Rectal smooth muscle tissue (tissue), 1 donor: ENCODE results near the gene ARFIP2.

Experiments used
- H3K27ac ChIP-seq: one replicate; pipeline ENCODE4 v1.7.0; 2013; ENCODE audit warnings: low read depth, low read length, inconsistent platforms
- H3K27me3 ChIP-seq: one replicate; pipeline ENCODE4 v1.7.0; 2013; ENCODE audit warnings: low read length; ENCODE audit not compliant: control insufficient read depth, insufficient read depth
- H3K36me3 ChIP-seq: one replicate; pipeline ENCODE4 v1.7.0; 2013; ENCODE audit warnings: low read length; ENCODE audit not compliant: control insufficient read depth, insufficient read depth
- H3K4me1 ChIP-seq: one replicate; pipeline ENCODE4 v1.7.0; 2013; ENCODE audit warnings: low read length; ENCODE audit not compliant: control insufficient read depth, insufficient read depth
- H3K4me3 ChIP-seq: one replicate; pipeline ENCODE4 v1.7.0; 2013; ENCODE audit warnings: low read length
- H3K9ac ChIP-seq: one replicate; pipeline ENCODE4 v1.7.0; 2013; ENCODE audit warnings: low read length

ARFIP2 gene

DNA sequence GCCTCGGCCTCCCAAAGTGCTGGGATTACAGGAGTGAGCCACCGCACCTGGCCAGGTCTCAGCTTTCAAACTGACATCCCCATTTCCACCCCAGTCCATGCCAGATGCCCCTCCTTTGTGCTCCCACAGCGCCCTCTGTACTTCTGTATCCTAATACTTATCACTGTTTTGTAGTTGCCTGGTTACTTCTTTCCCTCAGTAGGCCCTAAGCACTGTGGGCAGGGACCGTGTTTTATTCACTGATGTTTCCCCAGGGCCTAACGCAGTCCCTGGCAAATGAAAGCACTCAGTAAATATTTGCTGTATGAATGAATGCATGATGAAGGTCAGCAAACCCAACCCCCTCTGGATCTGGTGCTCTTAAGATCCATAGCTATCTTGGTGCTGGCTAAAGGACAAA lies 5.2 kb downstream of the ARFIP2 start:
- H3K27me3 ChIP-seq: no peaks in the 10 kb centered on the region
- H3K36me3 ChIP-seq: peaks cover 18% of the 10 kb centered on the region
- peaks cover 21% of the 10 kb centered on the region for H3K4me1 ChIP-seq
- H3K4me3 ChIP-seq: no peak overlapping the region
- no peak overlapping the region for H3K27ac ChIP-seq
- no peak overlapping the region for H3K9ac ChIP-seq

DNA sequence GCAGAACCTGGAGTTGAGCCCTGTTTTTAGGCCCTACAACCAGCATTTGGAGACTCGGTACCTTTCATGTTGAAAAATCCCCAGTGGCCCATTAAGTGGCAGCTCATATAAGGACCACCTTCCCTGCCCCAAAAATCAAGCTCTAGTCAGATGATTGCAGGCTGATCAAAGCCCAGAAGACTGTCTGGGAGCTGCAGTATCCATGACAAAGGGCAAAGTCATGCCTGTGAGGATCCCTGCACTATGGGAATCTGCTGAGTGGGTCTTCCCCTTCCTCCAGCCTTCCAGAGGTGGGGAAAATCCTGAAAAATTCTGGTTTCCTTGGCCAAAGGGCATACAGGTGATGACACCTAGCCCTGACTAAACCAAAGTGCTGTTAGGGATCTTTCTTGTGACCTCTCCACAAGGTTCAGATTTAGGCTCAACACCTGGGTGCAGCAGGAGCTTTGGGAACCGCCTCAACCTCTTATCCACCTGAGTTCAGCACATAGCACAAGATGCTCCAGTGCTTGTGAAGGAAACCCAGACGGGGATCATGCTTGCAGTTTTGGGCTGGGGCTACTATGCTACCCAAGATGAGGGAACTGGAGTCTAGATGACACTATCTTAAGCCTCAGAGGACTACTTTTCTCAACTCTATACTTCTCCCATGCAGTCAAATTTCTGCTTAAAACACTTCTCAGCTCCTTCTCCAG lies 6.2 kb downstream of the ARFIP2 start:
- Histone ChIP-seq H3K4me3 (no peak overlapping the region), H3K27ac (peak overlapping the region; percentile 87), H3K27me3 (no peaks in the 10 kb centered on the region), H3K4me1 (peaks cover 13% of the 10 kb centered on the region), H3K9ac (peak overlapping the region; percentile 80), H3K36me3 (peaks cover 18% of the 10 kb centered on the region)

DNA sequence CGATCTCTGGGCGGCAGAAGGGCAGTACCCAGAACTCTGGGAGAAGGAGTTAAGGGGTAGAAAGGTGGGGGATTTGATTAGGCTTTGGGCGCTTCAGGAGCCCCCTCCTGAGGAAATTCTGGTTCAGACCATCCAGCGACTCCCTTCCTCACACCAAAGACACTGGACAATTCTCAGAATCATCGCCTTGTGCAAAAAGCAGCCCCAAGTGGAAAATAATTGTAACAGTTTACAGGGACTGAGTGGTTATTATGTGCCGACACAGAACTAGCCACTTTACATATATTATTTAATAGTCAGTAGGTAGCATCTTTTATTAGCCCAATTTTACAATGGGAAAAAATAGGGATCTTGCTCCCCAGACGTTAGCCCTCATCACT lies 6.7 kb downstream of the ARFIP2 start:
- H3K4me1 ChIP-seq: peaks cover 14% of the 10 kb centered on the region
- H3K4me3 ChIP-seq: peak overlapping the region; percentile 74
- H3K9ac ChIP-seq: peak overlapping the region; percentile 80
- H3K27me3 ChIP-seq: no peaks in the 10 kb centered on the region
- H3K36me3 ChIP-seq: peaks cover 18% of the 10 kb centered on the region
- peak overlapping the region; percentile 87 for H3K27ac ChIP-seq

DNA sequence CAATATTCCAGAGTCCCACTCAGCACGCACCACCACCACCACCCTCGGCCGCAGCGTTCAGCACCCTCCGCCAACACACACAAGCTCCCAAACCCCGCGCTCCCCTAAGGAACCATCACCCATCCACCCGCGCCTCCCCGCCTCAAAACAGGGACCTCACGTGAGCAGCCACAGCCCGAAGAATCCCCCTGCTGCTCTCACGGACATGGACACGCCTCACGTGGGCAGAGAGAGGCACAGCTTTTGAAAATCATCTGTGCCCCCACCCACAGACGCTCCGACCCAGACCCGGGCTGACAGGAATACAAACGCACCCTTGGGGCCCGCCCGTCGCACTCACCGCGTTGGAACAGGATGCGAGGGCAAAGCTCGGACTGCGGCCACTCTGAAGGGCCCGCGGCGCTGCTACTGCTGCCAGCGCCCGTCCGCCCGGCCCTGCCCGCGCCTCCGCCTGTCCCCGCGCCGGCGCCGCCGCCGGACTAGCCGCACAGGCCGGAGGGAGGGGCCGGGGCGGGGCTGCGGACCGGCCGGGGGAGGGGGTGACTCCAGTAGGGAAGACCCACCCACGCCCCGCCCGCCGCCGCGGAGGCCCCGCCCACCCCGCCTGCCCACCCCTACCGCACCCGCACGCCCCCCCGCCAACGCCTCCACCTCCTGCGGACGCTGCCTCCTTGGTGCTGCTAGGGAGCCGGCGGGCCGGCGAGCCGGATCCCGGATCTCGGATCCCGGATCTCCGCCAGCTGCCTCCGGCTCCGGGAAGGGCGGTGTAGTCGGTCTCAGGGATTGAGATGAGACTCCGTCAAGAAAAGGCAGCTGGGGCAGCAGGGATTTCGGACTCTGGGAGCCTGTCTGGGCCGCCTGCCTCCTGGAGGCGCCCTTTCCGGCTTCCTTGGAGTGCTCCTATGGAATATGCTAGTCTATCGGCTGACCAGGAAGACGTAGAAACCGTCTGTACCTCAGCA lies 7.4 kb downstream of the ARFIP2 start, which contains the start of gene TRIM3:
TSS of gene TRIM3 (minus strand) at position 491 of the 962 bp plus-strand sequence. CDS start 8,246 bp downstream, outside the sequence.
- H3K4me3 ChIP-seq: peak within 1 kb of the TSS; percentile 98
- peak within 1 kb of the TSS; percentile 87 for H3K27ac ChIP-seq
- peak within 1 kb of the TSS; percentile 96 for H3K9ac ChIP-seq
- no peaks in the 10 kb centered on the region for H3K27me3 ChIP-seq
- peaks cover 16% of the 10 kb centered on the region for H3K4me1 ChIP-seq
- peaks cover 18% of the 10 kb centered on the region for H3K36me3 ChIP-seq

DNA sequence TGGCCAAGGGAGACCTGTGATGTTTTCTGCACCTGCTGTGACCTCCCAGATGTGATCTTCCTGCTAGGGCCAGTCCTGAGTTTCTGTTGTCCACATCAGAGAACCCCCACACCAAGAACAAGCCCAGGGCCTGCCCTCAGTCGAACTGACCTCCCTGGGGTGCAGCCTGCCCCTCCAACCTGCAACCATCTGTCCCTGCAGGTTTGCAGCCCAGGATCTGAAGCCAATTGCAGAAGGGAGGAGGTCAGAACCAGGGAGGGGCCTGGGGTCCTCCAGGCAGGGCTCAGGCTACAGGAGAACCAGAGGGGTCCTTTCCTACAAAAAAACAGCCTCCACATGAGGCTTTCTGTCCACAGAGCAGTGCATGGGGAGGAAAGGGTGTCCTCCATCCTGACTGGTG lies 8.2 kb downstream of the ARFIP2 start:
- Histone ChIP-seq H3K4me1 (peaks cover 16% of the 10 kb centered on the region), H3K9ac (no peak overlapping the region)

DNA sequence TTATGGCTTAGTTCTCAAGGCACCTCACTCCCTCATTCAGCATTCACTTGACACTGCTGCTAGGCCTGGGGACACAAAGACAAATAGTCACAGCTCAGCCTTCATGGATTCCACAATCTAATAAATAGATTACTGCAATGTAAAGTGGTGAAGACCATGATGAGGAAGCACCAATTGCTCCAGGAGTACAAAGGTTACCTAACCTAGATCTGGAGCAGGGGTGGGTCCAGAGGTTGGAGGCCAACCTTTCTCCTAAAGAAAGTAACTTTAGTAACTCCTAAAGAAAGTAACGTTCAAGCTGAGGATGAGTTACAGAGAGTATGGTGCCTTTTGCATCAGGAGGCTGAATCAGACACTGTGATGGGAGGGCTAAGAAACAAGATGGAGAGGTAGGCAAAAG lies 11.5 kb downstream of the ARFIP2 start:
- Histone ChIP-seq H3K27ac (peak overlapping the region; percentile 45), H3K9ac (no peak overlapping the region), H3K27me3 (no peaks in the 10 kb centered on the region), H3K4me1 (peaks cover 14% of the 10 kb centered on the region), H3K36me3 (peaks cover 5% of the 10 kb centered on the region), H3K4me3 (peak overlapping the region; percentile 23)

More for the DNA sequence above, 8.2 kb downstream of the ARFIP2 start:
- H3K27me3 ChIP-seq: no peaks in the 10 kb centered on the region
- peak overlapping the region; percentile 98 for H3K4me3 ChIP-seq
- H3K27ac ChIP-seq: no peak overlapping the region
- H3K36me3 ChIP-seq: peaks cover 11% of the 10 kb centered on the region

DNA sequence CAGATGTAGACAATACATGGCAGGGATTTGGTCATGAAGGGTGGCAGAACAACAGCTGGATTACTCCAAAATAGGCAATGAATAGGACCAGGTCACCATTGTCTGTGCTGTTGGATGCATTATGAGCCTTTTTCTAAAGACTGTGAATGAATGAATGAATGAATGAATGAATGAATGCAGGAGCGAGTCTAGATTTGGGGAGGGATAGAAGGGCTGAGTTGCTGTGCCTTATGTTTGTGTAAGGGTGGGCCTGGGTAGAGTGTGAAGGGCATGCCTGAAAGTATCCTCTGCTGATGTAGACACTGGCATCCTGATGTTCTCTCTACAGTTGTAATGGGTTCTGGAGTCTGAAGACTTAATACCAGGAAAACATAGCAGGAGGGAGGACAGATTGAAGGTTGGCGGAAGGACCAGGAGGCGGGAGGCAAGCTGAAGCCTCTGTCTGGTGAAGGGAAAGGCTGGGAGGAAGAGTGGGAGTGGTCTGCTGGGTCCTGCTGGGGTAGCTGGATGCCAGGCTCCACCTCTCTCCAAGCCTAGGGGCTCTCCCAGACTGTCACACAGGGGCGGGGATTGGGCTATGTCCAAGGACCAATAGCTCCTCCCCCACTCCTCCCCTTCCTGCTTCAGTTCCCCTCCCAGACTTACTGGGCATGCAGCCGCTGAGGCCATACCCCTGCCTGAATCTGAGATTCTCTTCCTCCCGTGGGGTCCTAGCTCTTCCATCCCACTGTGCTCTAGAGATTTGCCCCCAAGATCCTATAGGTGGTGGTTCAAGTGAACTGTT lies 12.2 kb downstream of the ARFIP2 start:
- Histone ChIP-seq H3K4me3 (peak overlapping the region; percentile 23), H3K36me3 (peaks cover 5% of the 10 kb centered on the region), H3K27me3 (no peaks in the 10 kb centered on the region), H3K27ac (peak overlapping the region; percentile 45), H3K9ac (no peak overlapping the region), H3K4me1 (peaks cover 9% of the 10 kb centered on the region)

DNA sequence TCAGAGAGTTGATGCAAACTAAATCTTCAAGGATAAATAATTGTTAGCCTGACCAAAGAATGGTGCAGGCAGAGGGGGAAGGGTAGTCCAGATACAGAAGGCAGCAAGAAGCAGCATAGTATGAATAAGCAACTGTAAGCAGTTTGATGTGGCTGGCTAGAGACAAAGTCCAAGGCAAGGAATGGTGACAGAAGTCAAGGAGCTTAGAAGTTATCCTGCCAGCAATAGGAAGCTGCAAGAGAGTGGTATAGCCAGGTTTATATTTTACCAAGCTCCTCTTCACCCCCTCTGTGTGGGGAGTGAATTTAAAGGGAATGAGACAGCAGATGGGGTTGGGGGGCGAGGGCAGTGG lies 22.1 kb downstream of the ARFIP2 start:
- peaks cover 41% of the 10 kb centered on the region for H3K36me3 ChIP-seq
- no peak overlapping the region for H3K27ac ChIP-seq
- H3K4me1 ChIP-seq: no peaks in the 10 kb centered on the region
- no peaks in the 10 kb centered on the region for H3K27me3 ChIP-seq
- H3K9ac ChIP-seq: no peak overlapping the region
- no peak overlapping the region for H3K4me3 ChIP-seq

DNA sequence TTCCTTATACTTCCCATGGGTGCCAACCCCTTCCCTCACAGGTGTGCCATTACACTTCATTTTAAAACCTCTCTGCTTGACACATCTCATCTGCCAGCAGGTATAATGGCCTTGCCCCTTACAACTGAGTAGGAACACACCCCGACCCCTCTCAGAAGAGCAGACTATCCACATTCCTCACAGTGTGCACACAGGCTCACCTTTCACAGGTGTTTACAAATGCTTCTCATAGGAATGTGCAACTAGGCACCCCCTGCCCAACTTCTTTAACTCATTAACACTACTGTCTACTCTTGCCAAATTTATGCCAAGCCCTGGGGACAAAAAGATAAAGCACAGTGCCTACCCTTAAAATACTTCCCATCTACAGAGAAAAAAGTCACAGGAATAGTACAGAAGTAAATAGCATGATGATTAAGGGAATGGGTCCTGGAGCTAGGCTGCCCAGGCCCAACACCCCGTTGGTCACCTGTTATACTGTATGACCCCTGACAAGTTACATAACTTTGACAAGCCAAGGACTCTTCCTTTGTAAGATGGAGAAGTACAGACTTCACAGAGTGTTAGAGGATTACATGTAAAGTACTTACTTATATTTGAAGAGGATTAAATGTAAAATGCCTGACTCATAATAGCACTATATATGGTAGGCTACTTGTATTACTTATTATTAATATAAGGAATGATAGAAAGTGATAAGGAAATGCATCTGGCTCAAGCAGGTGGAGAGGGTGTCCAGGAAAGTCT lies 22.6 kb downstream of the ARFIP2 start:
- no peak overlapping the region for H3K27ac ChIP-seq

DNA sequence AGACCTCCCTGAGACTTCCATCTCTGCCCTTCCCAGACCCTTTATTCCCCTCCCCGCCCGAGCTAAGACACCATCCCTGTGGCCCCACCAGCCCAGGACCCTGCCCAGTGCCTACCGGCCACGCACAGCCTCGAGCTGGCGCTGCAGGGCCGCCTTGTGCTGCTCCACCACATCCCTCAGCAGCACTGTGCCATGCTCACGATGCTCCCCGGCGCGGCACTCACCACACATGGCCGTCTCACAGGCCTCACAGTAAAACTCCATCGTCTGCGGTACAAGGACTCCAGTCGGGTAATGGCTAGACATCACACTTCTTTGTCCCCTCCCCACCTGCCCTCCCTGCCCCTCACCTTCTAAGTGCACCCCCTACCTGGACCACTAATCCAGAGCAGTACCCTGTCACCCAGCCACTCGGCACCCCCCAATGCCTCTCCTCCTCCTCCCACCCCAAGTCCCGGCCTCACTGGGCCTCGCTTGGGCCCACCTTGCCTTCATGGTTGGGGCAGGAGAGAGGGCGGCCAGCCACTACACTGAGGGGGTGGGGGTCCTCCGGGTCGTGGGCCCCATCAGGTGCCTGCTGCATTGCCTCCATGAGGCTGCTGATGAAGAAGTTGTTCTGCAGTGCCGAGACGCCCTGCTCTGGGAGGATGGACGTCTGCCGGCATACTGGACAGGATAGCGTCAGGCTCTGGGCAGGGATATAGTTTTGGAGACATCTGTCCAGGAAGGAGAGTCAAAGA lies 23.4 kb downstream of the ARFIP2 start:
- Histone ChIP-seq H3K27ac (no peak overlapping the region), H3K4me1 (no peaks in the 10 kb centered on the region), H3K4me3 (no peak overlapping the region), H3K27me3 (no peaks in the 10 kb centered on the region), H3K36me3 (peaks cover 40% of the 10 kb centered on the region), H3K9ac (no peak overlapping the region)

More for the DNA sequence above, 22.6 kb downstream of the ARFIP2 start:
- Histone ChIP-seq H3K9ac (no peak overlapping the region), H3K36me3 (peaks cover 41% of the 10 kb centered on the region), H3K27me3 (no peaks in the 10 kb centered on the region), H3K4me3 (no peak overlapping the region), H3K4me1 (no peaks in the 10 kb centered on the region)

DNA sequence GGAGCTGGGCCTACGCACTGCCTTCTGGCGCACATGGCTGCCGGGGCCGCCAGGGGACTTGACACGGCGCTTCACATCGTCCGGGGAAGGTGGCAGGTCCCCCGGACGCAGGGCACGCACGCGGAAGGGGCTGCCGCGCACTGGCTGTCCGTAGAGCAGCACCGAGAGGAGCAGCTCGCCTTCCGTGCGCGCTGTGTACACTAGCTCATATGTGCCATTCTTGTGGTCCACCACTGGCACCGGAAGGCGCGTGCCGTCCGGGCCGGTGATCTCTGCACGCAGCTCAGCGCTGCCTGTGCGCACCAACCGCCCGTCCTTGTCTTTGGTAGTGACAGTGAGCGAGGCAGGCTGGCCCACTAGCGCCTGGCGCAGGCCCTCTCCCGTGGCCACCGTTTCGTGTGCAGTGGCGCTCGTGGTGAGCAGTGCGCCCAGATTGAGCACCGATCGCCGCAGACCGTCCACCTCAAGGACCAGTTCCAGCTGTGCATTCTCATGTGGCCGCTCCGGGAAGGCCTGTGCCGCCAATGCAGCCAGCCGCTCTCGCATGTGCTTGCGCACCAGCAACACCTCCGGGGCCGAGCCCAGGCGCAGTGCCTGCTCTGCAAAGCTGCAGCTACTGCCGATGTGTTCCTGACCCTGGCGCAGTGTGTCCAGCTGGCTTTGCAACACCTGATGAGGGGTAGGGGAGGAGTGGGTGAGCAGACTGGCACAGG lies 24.6 kb downstream of the ARFIP2 start:
- H3K27me3 ChIP-seq: no peaks in the 10 kb centered on the region
- peaks cover 43% of the 10 kb centered on the region for H3K36me3 ChIP-seq
- H3K27ac ChIP-seq: no peak overlapping the region
- H3K4me1 ChIP-seq: no peaks in the 10 kb centered on the region
- no peak overlapping the region for H3K4me3 ChIP-seq
- no peak overlapping the region for H3K9ac ChIP-seq
